Upper lobe of left lung (tissue), 4 donors: Measurements from ENCODE around the gene SLC6A3.

ENCODE experiments used
- CTCF ChIP-seq, 6 experiments: fragments of 450-650 bp in 4 of 6; fragments of 200-600 bp in 2 of 6; sonication (generic) in 2 of 6; IDR thresholded peaks; one replicate each; pipeline ENCODE4 v1.5.1; 2016 to 2019; ENCODE audit warnings: antibody characterized with exemption in 6 of 6
- POLR2AphosphoS5 ChIP-seq, 2 donors: sonication (generic); formaldehyde crosslinking; IDR thresholded peaks; one replicate each; pipeline ENCODE4 v1.5.1; 2017; ENCODE audit warnings: antibody characterized with exemption in 2 of 2

GRCh38 chr5:1384521-1384920 lies 60.7 kb downstream of the SLC6A3 start:
- TF ChIP-seq CTCF (IDR thresholded peaks at IDR 0.05) (no peak), POLR2AphosphoS5 (IDR thresholded peaks at IDR 0.05) (no peak)
